SK-N-SH (cell line): ENCODE measurements around the gene TOLLIP. TPM values are rescaled to one million over a fixed set of nuclear protein-coding genes. Genes with fewer than 3 reads are reported as not detected.
A peak's percentile ranks its signal among the peaks of the same experiment; 100 is the strongest.

Experiments
- CTCF ChIA-PET: fragments of 300-600, 350-600 bp; formaldehyde crosslinking; extraction: SDS; loops from one replicate; lab custom pipeline; 2021; lab: Yijun Ruan, JAX
- POLR2A ChIA-PET: fragments of 350-600 bp; sonication (Branson Sonifier 250); formaldehyde crosslinking; extraction: SDS; loops from one replicate; lab custom pipeline; 2020; ENCODE audit warnings: antibody characterized with exemption, inconsistent platforms; lab: Yijun Ruan, JAX
- DNase-seq: peaks from one replicate; pipeline ENCODE4 v3.0.0; 2012
- H2AFZ ChIP-seq: fragments of 200-600 bp; sonication (generic); 2 replicates; pipeline ENCODE4 v1.8.1; 2016; ENCODE audit warnings: antibody characterized with exemption, mild to moderate bottlenecking, low read depth
- H3F3A ChIP-seq: fragments of 200-600 bp; sonication (generic); replicated peaks from 2 replicates; pipeline ENCODE3; 2016; ENCODE audit warnings: antibody characterized with exemption, mild to moderate bottlenecking; ENCODE audit not compliant: insufficient read depth
- H3K27ac ChIP-seq, 2 experiments: fragments of 200-500 bp in 1 of 2; fragments of 200-600 bp in 1 of 2; sonication (Bioruptor generic) in 1 of 2; sonication (generic), shearing (Covaris generic) in 1 of 2; 2 replicates each; pipeline versions ENCODE4 v1.5.1 to v1.6.1; 2014 to 2016; ENCODE audit warnings: low read depth in 2 of 2, inconsistent platforms in 1 of 2, low read length in 1 of 2, mild to moderate bottlenecking in 1 of 2, mixed read lengths in 1 of 2
- H3K27me3 ChIP-seq: fragments of 200-600 bp; sonication (generic), shearing (Covaris generic); 2 replicates; pipeline ENCODE4 v1.6.1; 2016; ENCODE audit warnings: mixed run types; ENCODE audit not compliant: insufficient read depth
- H3K36me3 ChIP-seq, 2 experiments: fragments of 200-500 bp in 1 of 2; fragments of 200-600 bp in 1 of 2; sonication (Bioruptor generic) in 1 of 2; sonication (generic) in 1 of 2; replicated peaks in 1 of 2; 2 replicates each; pipeline versions ENCODE3 to v1.5.1; 2014 to 2016; ENCODE audit warnings: low read length in 1 of 2, mild to moderate bottlenecking in 1 of 2; ENCODE audit not compliant: insufficient read depth in 2 of 2, control insufficient read depth in 1 of 2
- H3K4me1 ChIP-seq, 2 experiments: fragments of 200-500 bp in 1 of 2; fragments of 200-600 bp in 1 of 2; sonication (Bioruptor generic) in 1 of 2; sonication (generic), shearing (Covaris generic) in 1 of 2; 2 replicates each; pipeline versions ENCODE4 v1.5.1 to v1.6.1; 2014 to 2016; ENCODE audit warnings: low read depth in 1 of 2, low read length in 1 of 2, mixed run types in 1 of 2; ENCODE audit not compliant: insufficient read depth in 2 of 2, control insufficient read depth in 1 of 2
- H3K4me2 ChIP-seq: fragments of 200-600 bp; sonication (generic), shearing (Covaris generic); 2 replicates; pipeline ENCODE4 v1.6.1; 2017; ENCODE audit warnings: mixed run types
- H3K4me3 ChIP-seq, 2 experiments: fragments of 200-500 bp in 1 of 2; fragments of 200-600 bp in 1 of 2; sonication (Bioruptor generic) in 1 of 2; sonication (generic), shearing (Covaris generic) in 1 of 2; 2 replicates each; pipeline versions ENCODE4 v1.5.1 to v1.8.1; 2014 to 2016; ENCODE audit warnings: low read depth in 2 of 2, inconsistent platforms in 1 of 2, low read length in 1 of 2, mild to moderate bottlenecking in 1 of 2, mixed read lengths in 1 of 2, moderate library complexity in 1 of 2
- H3K79me2 ChIP-seq: fragments of 200-600 bp; sonication (generic); 2 replicates; pipeline ENCODE4 v1.8.1; 2017; ENCODE audit warnings: mild to moderate bottlenecking; ENCODE audit not compliant: insufficient read depth
- H3K9ac ChIP-seq: fragments of 200-600 bp; sonication (generic); 2 replicates; pipeline ENCODE4 v1.6.1; 2017; ENCODE audit warnings: mixed run types
- H3K9me2 ChIP-seq: fragments of 200-600 bp; sonication (generic); 2 replicates; pipeline ENCODE4 v1.6.1; 2017; ENCODE audit warnings: mixed run types
- H3K9me3 ChIP-seq: fragments of 200-600 bp; sonication (generic); 2 replicates; pipeline ENCODE4 v1.6.1; 2017; ENCODE audit warnings: mixed run types, mild to moderate bottlenecking, moderate library complexity
- H4K20me1 ChIP-seq: fragments of 200-600 bp; sonication (generic); 2 replicates; pipeline ENCODE4 v1.6.1; 2017; ENCODE audit warnings: mild to moderate bottlenecking, mixed run types; ENCODE audit not compliant: insufficient read depth
- EP300 ChIP-seq, 2 experiments: IDR thresholded peaks; 2 replicates each; pipeline versions ENCODE4 v1.4.0 to v1.6.1; 2012; ENCODE audit warnings: borderline replicate concordance in 1 of 2, low read depth in 1 of 2, low read length in 1 of 2
- EZH2phosphoT487 ChIP-seq: fragments of 200-600 bp; sonication (generic); IDR thresholded peaks from 2 replicates; pipeline ENCODE4 v1.6.1; 2017; ENCODE audit warnings: low read depth, mixed run types, mild to moderate bottlenecking, antibody characterized with exemption, moderate library complexity, borderline replicate concordance
- FOXJ3 ChIP-seq: sonication (generic); formaldehyde crosslinking; IDR thresholded peaks from 2 replicates; pipeline ENCODE4 v1.5.1; 2020; ENCODE audit warnings: mild to moderate bottlenecking, missing genetic modification reagents
- GATA2 ChIP-seq: sonication (generic); formaldehyde crosslinking; IDR thresholded peaks from 2 replicates; pipeline ENCODE4 v1.5.0; 2020; ENCODE audit warnings: mild to moderate bottlenecking, missing genetic modification reagents
- MEF2A ChIP-seq: IDR thresholded peaks from 2 replicates; pipeline ENCODE4 v1.4.0; 2012; ENCODE audit warnings: low read depth, borderline replicate concordance
- MXI1 ChIP-seq: IDR thresholded peaks from 2 replicates; pipeline ENCODE4 v1.6.1; 2012; ENCODE audit warnings: mild to moderate bottlenecking, low read depth, low read length, improper control_type of control experiment
- RAD21 ChIP-seq: IDR thresholded peaks from 2 replicates; pipeline ENCODE4 v1.6.1; 2012; ENCODE audit warnings: mild to moderate bottlenecking, low read length
- RCOR1 ChIP-seq: fragments of 150-350 bp; IDR thresholded peaks from 2 replicates; pipeline ENCODE4 v1.6.1; 2017; ENCODE audit warnings: antibody characterized with exemption, low read length
- REST ChIP-seq: IDR thresholded peaks from 2 replicates; pipeline ENCODE4 v1.6.1; 2012; ENCODE audit warnings: mild to moderate bottlenecking, low read depth, low read length, moderate library complexity
- SIN3A ChIP-seq: IDR thresholded peaks from 2 replicates; pipeline ENCODE4 v1.6.1; 2012; ENCODE audit warnings: low read depth, mild to moderate bottlenecking, low read length, moderate library complexity, borderline replicate concordance
- TAF1 ChIP-seq: IDR thresholded peaks from 2 replicates; pipeline ENCODE4 v1.6.1; 2012; ENCODE audit warnings: low read depth, mild to moderate bottlenecking, low read length, moderate library complexity, borderline replicate concordance
- TCF12 ChIP-seq: IDR thresholded peaks from 2 replicates; pipeline ENCODE4 v1.4.0; 2012
- WGBS: methylation state at CpG from one replicate; pipeline ENCODE4 v1.1.6; 2017; ENCODE audit warnings: low lambda C conversion rate; 5-methylcytosine and 5-hydroxymethylcytosine counted together
- polyA plus RNA-seq, 3 experiments: library from polyadenylated mRNA; depleted of rRNA; stranded (reverse); fragments of >200 nt; gene quantifications; 2 replicates each; pipeline ENCODE4 v1.2.3, GENCODE V29; 2012
- TF ChIP-seq, protein P1 (sequence below): IDR thresholded peaks from 2 replicates; pipeline ENCODE4 v1.4.0; 2012; ENCODE audit warnings: low read depth, borderline replicate concordance

Gene TOLLIP
- polyA plus RNA-seq, 1 of the 3 experiments (the other 2 are of a cell fraction): 55.4 TPM

- no peak for TF ChIP-seq REST
- TF ChIP-seq, protein P1, sequence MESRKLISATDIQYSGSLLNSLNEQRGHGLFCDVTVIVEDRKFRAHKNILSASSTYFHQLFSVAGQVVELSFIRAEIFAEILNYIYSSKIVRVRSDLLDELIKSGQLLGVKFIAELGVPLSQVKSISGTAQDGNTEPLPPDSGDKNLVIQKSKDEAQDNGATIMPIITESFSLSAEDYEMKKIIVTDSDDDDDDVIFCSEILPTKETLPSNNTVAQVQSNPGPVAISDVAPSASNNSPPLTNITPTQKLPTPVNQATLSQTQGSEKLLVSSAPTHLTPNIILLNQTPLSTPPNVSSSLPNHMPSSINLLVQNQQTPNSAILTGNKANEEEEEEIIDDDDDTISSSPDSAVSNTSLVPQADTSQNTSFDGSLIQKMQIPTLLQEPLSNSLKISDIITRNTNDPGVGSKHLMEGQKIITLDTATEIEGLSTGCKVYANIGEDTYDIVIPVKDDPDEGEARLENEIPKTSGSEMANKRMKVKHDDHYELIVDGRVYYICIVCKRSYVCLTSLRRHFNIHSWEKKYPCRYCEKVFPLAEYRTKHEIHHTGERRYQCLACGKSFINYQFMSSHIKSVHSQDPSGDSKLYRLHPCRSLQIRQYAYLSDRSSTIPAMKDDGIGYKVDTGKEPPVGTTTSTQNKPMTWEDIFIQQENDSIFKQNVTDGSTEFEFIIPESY: no peak
These were observed 27.6 kb upstream of the TOLLIP start (continued) for GRCh38 chr11:1336836-1337646.

DNA sequence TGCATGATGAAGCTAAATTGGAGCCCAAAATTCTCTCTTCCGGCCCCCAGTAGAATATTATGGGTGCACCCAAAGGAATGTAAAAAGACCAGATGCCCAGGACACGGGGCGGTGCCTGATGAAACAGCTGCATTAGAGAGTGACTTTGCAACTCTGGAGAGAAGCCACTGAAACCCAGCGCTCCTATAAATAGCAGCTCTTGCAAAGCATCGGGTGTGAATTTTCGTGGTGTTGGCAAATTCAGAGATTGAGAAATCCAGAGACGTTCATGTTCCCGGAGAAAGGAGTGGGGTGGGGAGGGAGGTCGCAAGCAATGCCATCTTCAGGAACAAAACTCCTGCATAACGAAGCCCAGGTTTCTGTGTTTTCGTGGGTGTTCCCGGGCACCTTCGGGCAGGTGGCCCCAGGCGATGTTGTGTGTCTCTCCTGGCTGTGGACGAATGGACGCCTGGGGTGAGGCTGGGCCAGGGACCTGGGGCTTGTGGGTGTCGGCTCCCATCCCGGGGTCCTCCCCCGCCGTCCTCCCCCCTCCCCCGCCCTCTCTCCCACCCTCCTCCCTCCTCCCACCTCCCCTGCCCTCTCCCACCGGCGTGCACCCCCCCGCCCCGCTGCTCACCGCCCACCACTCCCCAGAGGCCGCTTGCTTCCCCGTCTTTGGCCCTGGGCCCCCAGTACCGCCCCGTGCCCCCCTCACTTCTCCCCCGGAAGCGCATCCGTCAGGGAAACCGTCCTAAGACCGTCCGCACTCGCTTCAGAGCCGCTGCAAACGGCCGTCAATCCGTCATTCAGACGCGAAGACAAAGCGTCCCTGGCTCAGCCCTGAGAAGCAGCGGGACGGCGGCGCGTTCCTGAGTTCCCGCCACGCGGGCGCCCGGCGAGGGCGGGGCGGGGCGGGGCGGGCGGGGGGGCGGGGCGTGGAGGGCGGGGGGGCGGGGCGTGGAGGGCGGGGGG lies 26.7 kb upstream of the TOLLIP start:
- peak overlapping the region; percentile 69 for H3K4me2 ChIP-seq
- ChIA-PET CTCF (no interaction called here), POLR2A (no interaction called here)
- H3K27me3 ChIP-seq: no peaks in the 10 kb centered on the region
- H4K20me1 ChIP-seq: no peaks in the 10 kb centered on the region
- TF ChIP-seq EZH2phosphoT487: no peak
- TF ChIP-seq, protein P1: no peak
- TF ChIP-seq TAF1: no peak
- no peak for TF ChIP-seq REST
- TF ChIP-seq RAD21: no peak
- TF ChIP-seq MEF2A: no peak
- TF ChIP-seq MXI1: no peak
- no peak for TF ChIP-seq GATA2
- TF ChIP-seq RCOR1: no peak
- TF ChIP-seq TCF12: no peak
- no peak for TF ChIP-seq SIN3A
- no peak for TF ChIP-seq FOXJ3 (CRISPR knock-in tag)
- no peak for TF ChIP-seq EP300 (IDR thresholded peaks at IDR 0.05; ENCODE audit: borderline replicate concordance in 1 of 2, low read depth in 1 of 2, low read length in 1 of 2)
- H3K36me3 ChIP-seq: no peaks in the 10 kb centered on the region
- WGBS: 4% methylated on average over 35 of the region's 66 CpGs
- H3K27ac ChIP-seq: no peak overlapping the region
- H2AFZ ChIP-seq: peak overlapping the region; percentile 68
- no peaks in the 10 kb centered on the region for H3K9me3 ChIP-seq
- no peaks in the 10 kb centered on the region for H3F3A ChIP-seq
- H3K9me2 ChIP-seq: no peaks in the 10 kb centered on the region
- H3K4me3 ChIP-seq: peak overlapping the region; percentile 26 to 39; a peak in 2 of 4 replicates
- no peaks in the 10 kb centered on the region for H3K79me2 ChIP-seq
- H3K9ac ChIP-seq: no peak overlapping the region
- peak; percentile 84 for DNase-seq
- peaks cover 8 to 10% of the 10 kb centered on the region in 2 experiments; a peak in 2 of 4 replicates for H3K4me1 ChIP-seq
